ENCODE measurements around the gene AHCTF1. TPM values are rescaled to one million over a fixed set of nuclear protein-coding genes. Genes with fewer than 3 reads are reported as not detected.

The AHCTF1 gene
- total RNA-seq, 1 donor from 2014 or later: 40.4 TPM

DNA sequence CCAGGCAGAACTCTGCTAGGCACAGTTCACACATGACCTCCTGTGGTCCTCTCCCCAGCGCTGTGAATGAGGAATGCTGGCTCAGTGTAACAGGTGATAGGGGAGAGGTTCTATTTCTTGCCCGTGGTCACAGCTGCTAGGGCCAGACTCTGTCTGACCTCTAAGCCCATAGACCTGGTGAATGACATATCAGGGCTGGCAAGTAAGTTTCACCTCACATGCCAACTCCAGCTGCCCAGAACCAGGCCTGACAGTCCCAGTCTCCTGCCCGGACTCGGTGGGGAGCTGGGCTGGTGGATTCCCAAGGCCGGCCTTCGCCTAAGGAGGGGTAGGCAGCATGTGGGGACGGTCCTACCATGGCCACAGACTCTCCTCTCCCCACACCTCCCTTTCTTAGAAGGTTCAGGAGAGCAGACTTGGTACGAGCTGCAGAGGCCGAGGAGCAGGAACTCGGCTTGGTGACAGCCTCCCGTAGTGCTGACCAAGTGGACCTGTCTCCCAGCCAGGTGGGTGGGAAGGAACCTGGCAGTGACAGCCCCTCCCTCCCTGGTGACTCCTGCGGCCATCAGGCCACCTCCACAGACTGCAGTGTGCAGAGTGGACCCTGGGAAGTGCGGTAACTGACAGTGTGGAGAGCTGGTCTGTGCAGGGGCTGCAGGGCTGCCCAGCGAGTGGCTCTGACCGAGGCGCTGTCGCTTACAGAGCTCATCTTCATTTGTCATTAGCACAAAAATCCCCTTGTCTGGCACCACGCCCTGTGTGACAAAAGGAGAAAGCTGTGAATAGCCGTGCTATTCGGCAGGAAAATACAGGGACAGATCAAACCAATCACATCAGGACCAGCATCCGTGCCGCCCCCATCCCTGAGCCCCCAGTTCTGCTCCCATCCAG is 132.9 kb downstream of the AHCTF1 start:
- H3K9me3 Mint-ChIP-seq: no peaks in the 10 kb centered on the region
- H3K4me3 Mint-ChIP-seq: no peak overlapping the region
- H3K27me3 Mint-ChIP-seq (ENCODE audit: low read depth): no peaks in the 10 kb centered on the region
- H3K27ac Mint-ChIP-seq (ENCODE audit: unreplicated experiment): no peak overlapping the region
- no peaks in the 10 kb centered on the region for H3K36me3 Mint-ChIP-seq (ENCODE audit: low read depth)
- TF ChIP-seq, protein P1, sequence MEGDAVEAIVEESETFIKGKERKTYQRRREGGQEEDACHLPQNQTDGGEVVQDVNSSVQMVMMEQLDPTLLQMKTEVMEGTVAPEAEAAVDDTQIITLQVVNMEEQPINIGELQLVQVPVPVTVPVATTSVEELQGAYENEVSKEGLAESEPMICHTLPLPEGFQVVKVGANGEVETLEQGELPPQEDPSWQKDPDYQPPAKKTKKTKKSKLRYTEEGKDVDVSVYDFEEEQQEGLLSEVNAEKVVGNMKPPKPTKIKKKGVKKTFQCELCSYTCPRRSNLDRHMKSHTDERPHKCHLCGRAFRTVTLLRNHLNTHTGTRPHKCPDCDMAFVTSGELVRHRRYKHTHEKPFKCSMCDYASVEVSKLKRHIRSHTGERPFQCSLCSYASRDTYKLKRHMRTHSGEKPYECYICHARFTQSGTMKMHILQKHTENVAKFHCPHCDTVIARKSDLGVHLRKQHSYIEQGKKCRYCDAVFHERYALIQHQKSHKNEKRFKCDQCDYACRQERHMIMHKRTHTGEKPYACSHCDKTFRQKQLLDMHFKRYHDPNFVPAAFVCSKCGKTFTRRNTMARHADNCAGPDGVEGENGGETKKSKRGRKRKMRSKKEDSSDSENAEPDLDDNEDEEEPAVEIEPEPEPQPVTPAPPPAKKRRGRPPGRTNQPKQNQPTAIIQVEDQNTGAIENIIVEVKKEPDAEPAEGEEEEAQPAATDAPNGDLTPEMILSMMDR (conservative IDR thresholded peaks at IDR 0.05): no peak
- H3K4me1 Mint-ChIP-seq: peaks cover 18% of the 10 kb centered on the region
- DNase-seq (ENCODE audit: low read depth, low spot score): no peak

DNA sequence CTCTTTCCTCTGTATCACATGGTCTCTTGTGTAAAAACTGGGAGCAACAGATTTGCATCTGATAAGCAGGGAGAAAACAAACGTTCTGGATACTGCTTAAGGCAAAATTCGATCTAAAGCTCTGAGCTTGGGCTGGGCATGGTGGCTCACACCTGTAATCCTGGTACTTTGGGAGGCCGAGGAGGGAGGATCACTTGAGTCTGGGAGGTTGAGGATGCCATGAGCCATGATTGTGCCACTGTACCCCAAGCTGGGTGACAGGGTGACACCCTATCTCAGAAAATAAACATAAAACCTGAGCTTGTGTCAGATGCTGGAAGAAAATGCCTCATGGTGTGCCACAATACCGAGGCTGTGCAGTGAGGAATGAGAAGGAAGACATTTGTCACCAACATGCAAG is 133.6 kb downstream of the AHCTF1 start:
- Mint-ChIP-seq H3K27me3 (ENCODE audit: low read depth) (no peaks in the 10 kb centered on the region), H3K27ac (ENCODE audit: unreplicated experiment) (no peak overlapping the region), H3K9me3 (no peaks in the 10 kb centered on the region), H3K4me3 (no peak overlapping the region), H3K36me3 (ENCODE audit: low read depth) (no peaks in the 10 kb centered on the region), H3K4me1 (peaks cover 24% of the 10 kb centered on the region)
- TF ChIP-seq, protein P1 (conservative IDR thresholded peaks at IDR 0.05): no peak
- no peak for DNase-seq (ENCODE audit: low read depth, low spot score)

DNA sequence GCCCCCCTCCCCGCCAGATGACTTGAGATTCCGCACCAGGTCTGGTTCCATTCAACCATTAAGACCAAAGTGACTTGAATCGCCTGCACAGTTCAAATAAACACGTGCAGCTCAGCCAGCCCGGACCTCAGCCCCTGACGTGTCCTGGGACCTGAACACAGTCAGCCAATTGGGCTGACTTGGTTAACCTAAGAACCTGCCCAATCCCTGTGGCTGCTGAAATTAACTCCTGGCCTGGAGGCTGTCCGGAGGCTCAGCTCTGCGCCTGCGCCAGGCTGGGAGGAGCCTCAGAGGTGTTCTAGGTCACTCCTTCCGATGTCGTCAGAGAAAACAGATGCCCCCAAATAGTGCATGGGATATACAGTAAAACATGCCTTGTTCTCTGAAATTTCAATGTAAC is 134.2 kb downstream of the AHCTF1 start:
- Mint-ChIP-seq H3K4me3 (no peak overlapping the region), H3K36me3 (ENCODE audit: low read depth) (no peaks in the 10 kb centered on the region), H3K4me1 (peaks cover 28% of the 10 kb centered on the region), H3K27me3 (ENCODE audit: low read depth) (no peaks in the 10 kb centered on the region), H3K27ac (ENCODE audit: unreplicated experiment) (no peak overlapping the region), H3K9me3 (no peaks in the 10 kb centered on the region)
- no peak for DNase-seq (ENCODE audit: low read depth, low spot score)
- TF ChIP-seq, protein P1 (conservative IDR thresholded peaks at IDR 0.05): no peak

DNA sequence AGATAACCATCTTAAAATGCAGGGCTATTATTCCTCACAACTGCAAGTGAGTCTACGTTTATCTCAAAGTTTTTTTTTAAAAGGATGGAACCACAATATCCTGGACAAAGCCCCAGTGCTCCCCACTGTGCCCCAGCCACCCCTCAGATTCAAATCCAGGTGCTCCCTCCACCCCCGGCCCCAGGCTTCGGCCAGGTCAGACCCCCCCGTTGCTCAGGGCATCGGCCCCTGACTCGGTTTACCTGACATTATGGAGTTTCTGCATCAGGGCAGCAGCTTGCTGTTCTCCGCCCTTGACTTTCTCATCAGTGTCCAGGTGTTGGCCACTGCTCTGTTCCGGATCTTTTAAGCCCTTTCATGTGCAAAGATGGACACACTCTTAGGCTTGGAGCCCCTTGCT is 134.6 kb downstream of the AHCTF1 start:
- Mint-ChIP-seq H3K36me3 (ENCODE audit: low read depth) (no peaks in the 10 kb centered on the region), H3K27me3 (ENCODE audit: low read depth) (no peaks in the 10 kb centered on the region), H3K9me3 (no peaks in the 10 kb centered on the region), H3K27ac (ENCODE audit: unreplicated experiment) (no peak overlapping the region), H3K4me1 (peaks cover 31% of the 10 kb centered on the region), H3K4me3 (no peak overlapping the region)
- TF ChIP-seq, protein P1 (conservative IDR thresholded peaks at IDR 0.05): no peak
- DNase-seq (ENCODE audit: low read depth, low spot score): no peak

DNA sequence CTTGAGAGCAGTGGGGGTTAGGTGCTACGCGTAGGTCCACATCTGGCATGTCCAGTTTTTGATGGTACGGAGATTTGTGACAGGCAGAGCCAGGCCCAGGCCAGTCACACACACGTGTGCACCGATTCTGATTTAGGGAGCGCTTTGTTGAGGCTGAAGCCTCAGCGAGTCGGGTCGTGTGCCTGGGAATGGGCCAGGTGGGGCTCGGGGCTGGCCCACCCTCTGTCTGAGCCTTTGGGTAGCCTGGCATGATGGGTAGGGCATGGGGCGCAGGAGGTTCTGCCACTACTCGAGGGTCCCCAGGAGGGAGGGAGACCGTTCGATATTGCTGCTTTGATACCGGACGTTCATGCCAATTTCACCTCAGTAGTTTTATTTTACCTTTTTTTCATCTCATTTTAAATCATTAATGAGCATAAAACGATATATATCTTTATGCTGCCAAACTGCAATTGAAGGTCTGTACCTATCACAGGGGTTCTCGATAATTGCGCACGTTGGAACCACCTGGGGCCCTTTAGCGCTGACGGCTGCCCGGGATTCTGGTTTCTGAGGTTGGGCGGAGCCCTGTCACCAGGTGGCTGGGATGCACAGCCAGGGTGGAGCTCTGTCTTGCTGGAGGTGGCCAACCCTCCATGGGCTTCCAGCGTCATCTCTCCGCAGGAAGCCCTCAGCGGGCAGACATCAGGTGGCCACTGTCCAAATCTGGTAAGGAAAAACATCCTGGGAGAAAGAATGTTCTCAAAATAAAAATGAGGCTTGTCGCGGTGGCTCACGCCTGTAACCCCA is 135.6 kb downstream of the AHCTF1 start:
- Mint-ChIP-seq H3K4me1 (peaks cover 35% of the 10 kb centered on the region), H3K9me3 (no peaks in the 10 kb centered on the region), H3K27me3 (ENCODE audit: low read depth) (no peaks in the 10 kb centered on the region), H3K27ac (ENCODE audit: unreplicated experiment) (no peak overlapping the region), H3K4me3 (no peak overlapping the region), H3K36me3 (ENCODE audit: low read depth) (no peaks in the 10 kb centered on the region)
- TF ChIP-seq, protein P1 (conservative IDR thresholded peaks at IDR 0.05): no peak
- DNase-seq (ENCODE audit: low read depth, low spot score): no peak

All from neural crest cell (in vitro differentiated cells).